Measurements from ENCODE around the gene C5orf46.
"Not testable (repeated sequence)": the region's sequence is repeated elsewhere in the genome, so short reads cannot be mapped to it uniquely, and the experiment has no call there.

C5orf46 gene

GRCh38 chr5:147906326-147907095 is at the start of gene C5orf46:
C5orf46 (minus strand) TSS chr5:147906538; CDS start chr5:147906501, 37 bp downstream.
- no peak for DNase-seq (ENCODE audit: low read depth)

- DNase-seq (ENCODE audit: low read depth) = no peak
These were observed 48.6 kb upstream of the C5orf46 start for GRCh38 chr5:147954971-147955370.

- no peak for DNase-seq (ENCODE audit: low read depth)
These were observed 43.6 kb upstream of the C5orf46 start for GRCh38 chr5:147949711-147950573.

DNA sequence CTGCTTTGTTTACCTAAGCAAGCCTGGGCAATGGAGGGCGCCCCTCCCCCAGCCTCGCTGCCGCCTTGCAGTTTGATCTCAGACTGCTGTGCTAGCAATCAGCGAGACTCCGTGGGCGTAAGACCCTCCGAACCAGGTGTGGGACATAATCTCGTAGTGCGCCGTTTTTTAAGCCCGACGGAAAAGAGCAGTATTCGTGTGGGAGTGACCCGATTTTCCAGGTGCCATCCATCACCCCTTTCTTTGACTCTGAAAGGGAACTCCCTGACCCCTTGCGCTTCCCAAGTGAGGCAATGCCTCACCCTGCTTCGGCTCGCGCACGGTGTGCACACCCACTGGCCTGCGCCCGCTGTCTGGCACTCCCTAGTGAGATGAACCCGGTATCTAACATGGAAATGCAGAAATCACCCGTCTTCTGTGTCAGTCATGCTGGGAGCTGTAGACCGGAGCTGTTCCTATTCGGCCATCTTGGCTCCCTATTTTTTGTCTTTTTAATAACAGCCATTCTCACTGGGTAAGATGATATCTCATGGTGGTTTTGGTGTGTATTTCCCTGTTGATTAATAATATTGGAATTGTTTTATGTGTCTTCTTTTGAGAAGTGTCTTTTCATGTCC is 40.4 kb upstream of the C5orf46 start:
- DNase-seq (ENCODE audit: low read depth) = not testable (repeated sequence)

GRCh38 chr5:147939431-147940114 is 33.2 kb upstream of the C5orf46 start:
- no peak for DNase-seq (ENCODE audit: low read depth)

DNA sequence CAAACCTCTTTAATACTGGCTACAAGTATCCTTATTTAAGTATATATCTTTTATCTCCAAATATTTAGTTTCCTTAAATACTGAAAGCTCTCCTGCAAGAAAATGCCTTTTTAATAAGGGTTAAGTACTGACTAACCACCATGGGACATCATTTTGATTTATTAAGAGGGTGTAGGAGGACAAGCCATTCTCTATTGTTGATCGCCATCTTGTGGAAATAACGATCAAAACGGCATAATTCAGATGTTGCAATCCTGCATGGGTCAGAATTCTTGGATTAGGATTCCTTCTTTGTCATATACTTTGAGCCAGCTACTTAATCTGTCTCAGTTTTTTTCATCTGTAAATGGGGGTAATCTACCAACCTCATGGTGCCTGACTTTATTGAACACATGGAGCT is 28.7 kb upstream of the C5orf46 start:
- no peak for DNase-seq (ENCODE audit: low read depth)

GRCh38 chr5:147930769-147931168 is 24.4 kb upstream of the C5orf46 start:
- no peak for DNase-seq (ENCODE audit: low read depth)

- no peak for DNase-seq (ENCODE audit: low read depth)
These were observed 21.6 kb upstream of the C5orf46 start for GRCh38 chr5:147927901-147928300.

DNA sequence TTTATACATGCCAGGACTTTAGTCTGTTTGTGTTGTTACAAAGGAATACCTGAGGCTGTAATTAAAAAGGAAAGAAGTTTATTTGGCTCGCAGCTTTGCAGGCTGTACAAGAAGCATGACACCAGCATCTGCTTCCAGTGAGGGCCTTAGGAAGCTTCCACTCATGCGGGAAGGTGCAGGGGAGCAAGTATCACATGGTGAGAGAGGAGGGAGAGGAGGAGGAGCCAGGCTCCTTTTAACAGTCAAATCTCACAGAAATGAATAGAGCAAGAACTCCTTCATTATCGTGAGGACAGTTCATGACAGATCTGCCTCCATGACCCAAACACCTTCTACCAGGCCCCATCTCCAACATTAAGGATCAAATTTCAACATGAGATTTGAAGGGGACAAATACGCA is 18.7 kb upstream of the C5orf46 start:
- no peak for DNase-seq (ENCODE audit: low read depth)

GRCh38 chr5:147921136-147921535 is 14.8 kb upstream of the C5orf46 start:
- no peak for DNase-seq (ENCODE audit: low read depth)

DNA sequence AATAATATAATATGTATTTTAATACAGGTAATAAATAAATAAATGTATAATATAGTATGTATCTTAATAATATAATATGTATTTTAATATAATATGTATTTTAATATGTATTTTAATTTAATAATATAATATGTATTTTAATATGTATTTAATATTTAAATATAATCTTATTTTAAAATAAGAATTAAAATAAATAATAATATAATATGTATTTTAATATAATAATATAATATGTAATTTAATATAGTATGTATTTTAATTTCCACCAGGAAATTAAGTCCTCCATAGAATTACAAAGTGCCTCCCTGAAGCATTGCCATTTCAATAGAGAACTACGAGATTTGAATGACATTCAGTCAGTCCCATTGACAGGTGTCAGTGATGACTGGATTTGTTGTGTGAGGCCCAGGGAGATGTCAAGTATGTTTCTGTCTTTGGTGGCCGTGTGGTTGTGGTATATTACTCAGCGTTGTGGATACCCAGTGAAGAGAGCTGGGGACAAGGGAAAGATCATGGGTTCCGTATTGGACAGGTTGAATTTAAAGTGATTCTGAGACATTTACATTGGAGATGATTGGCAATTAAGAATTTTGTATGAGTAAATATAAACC is 14.2 kb upstream of the C5orf46 start:
- DNase-seq (ENCODE audit: low read depth) = no peak

GRCh38 chr5:147918899-147919298 is 12.6 kb upstream of the C5orf46 start:
- DNase-seq (ENCODE audit: low read depth) = no peak

DNA sequence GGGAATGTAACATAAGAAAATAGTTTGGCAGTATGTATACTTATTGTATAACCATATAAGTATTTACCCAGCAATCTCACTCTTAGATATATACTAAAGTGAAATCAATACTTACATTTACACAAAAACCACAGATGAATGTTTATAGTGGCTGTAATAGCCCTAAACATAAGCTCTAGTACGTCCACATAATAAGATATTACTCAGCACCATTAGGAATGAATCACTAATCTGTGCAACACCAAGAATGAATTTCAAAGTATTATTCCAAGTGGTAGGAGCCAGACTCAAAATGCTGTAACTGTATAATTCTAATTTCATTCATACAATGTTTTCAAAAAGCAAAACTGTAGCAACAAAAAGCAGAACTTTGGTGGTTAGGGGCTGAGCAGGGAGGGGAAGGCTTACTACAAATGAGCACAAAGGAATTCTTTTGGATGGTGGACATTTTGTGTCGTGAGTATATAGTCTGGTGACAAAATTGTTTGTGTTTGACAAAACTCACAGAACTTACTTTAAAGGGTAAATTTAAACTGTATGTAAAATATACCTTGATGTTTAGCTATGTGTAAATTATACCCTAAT is 11.9 kb upstream of the C5orf46 start:
- DNase-seq (ENCODE audit: low read depth) = no peak

DNA sequence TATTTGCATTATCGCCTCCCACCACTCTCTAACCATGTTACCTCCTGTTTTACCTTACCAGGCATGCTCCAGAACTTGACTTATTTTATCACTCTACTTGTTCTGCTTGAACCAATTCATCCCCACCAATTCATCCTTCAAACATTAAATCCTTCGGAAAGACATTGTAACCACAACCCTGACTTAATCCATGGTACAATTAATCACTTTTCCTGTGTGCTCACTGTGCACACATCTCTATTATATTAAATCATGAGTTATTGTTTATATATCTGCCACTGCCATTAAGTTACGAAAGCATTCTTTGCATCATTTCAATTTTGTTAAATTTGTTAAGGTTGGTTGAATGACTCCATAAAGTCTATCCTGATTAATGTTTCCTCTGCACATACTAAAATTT is 7.4 kb upstream of the C5orf46 start:
- DNase-seq (ENCODE audit: low read depth) = no peak

- no peak for DNase-seq (ENCODE audit: low read depth)
These were observed 5.7 kb upstream of the C5orf46 start for GRCh38 chr5:147912011-147912410.

GRCh38 chr5:147911427-147911826 is 5.1 kb upstream of the C5orf46 start:
- DNase-seq (ENCODE audit: low read depth) = no peak

DNA sequence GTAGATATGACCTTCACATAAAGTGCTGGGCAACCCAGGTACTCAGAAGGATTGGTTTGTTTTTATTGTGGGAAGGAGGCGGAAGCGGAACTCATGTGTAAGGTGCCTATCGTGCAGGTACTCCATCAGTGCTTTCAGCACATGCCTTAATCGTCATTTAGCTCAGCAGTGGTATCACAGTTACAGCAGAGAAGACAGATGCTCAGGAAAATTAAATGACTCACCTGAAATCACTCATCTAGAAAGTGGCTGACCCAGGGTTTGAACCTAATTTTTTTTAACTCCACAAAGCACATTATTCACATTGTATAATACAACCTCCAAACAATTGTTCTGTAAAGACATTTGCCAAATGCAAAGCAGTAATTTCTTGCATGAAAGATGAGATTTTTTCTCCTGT is 2.2 kb downstream of the C5orf46 start:
- DNase-seq (ENCODE audit: low read depth) = no peak

GRCh38 chr5:147902609-147903115 is 3.7 kb downstream of the C5orf46 start:
- DNase-seq (ENCODE audit: low read depth) = no peak

- no peak for DNase-seq (ENCODE audit: low read depth)
These were observed 4.7 kb downstream of the C5orf46 start for GRCh38 chr5:147901599-147902039.

DNA sequence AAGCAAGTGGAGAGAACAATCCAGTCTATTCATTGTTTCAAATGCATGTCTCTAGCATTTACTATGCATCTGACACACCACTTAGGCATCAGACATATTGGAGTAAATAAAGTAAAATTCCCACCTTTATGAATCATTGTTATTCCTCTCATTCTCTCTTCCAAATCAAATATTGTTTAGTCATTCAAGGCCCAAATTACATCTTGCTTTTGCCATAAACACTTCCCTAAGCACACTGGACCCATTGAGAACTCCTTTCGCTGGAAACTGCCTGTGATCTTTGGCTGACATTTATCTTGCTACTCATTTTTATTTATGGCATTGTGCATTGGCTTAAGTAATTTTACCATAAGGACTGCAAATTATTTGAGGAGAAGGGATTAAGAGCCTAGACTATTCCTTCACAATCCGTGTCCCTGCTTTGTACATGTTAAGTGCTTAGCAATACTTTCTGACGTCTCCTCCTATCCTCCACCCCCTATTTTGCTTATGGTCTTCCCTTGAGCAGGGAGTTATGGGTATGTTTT is 7.4 kb downstream of the C5orf46 start:
- DNase-seq (ENCODE audit: low read depth) = no peak

DNA sequence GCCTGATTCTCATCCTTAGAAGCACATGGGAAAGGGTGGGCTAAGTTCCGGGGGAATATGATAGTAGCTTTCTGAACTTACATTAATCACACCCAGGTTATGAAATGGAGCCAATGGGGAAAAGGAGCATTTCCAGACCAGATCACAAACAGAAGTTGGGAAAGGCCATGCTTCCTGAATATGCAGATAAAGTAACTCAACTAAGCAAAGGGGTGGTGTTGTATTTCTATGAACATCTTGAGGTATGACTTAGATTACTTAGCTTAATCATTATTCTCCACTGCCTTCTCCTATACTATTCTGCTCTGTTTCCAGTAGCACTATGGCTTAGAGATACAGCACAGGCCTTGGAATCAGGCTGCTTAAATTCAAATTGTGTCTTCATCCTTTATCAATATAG is 10.5 kb downstream of the C5orf46 start:
- no peak for DNase-seq (ENCODE audit: low read depth)

Measured in activated T-cell treated with anti-CD3 and anti-CD28 coated beads for 48 hours (primary cell).